ENCODE measurements around the gene C1R.

C1R gene

GRCh38 chr12:7092229-7092985, at the start of gene C1R:
TSS of gene C1R (minus strand) at chr12:7092445. CDS start at chr12:7092388, 57 bp downstream.
- DNase-seq: peak; percentile 81

GRCh38 chr12:7141351-7142005, 49.2 kb upstream of the C1R start:
- no peak for DNase-seq

GRCh38 chr12:7139200-7139599, 47.0 kb upstream of the C1R start:
- no peak for DNase-seq

GRCh38 chr12:7137908-7138307, 45.7 kb upstream of the C1R start:
- no peak for DNase-seq

DNA sequence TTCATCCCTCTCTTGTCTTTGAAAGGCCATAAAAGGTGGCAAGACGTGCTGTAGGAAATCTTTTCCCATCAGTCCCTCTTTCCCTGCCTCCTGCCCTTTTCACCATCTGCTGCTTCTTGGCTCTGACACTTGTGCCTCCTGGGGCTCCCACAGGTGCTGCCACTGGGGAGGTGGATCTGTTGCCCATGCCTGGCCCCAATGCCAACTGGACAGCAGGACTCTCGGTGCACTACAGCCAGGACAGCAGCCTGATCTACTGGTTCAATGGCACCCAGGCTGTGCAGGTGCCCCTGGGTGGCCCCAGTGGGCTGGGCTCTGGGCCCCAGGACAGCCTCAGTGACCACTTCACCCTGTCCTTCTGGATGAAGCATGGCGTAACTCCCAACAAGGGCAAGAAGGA, 44.4 kb upstream of the C1R start:
- no peak for DNase-seq

DNA sequence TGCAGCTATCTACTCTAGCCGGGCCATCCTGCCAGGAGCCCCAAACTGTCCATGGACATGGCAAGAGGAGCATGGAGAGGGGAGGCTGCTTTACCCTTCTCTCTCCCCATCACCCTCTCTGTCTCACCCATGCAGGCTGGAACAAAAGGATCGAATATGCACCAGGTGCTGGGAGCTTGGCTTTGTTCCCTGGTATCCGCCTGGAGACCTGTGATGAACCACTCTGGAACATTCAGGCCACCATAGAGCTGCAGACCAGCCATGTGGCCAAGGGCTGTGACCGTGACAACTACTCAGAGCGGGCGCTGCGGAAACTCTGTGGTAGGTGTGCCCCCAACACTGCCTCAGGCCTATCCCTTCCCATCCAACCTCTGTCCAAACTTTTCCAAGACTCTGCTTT, 43.8 kb upstream of the C1R start:
- DNase-seq: no peak

GRCh38 chr12:7134396-7135166, 42.3 kb upstream of the C1R start:
- DNase-seq: no peak

- peak; percentile 60 for DNase-seq
Observed at GRCh38 chr12:7131502-7131866, 39.2 kb upstream of the C1R start.

DNA sequence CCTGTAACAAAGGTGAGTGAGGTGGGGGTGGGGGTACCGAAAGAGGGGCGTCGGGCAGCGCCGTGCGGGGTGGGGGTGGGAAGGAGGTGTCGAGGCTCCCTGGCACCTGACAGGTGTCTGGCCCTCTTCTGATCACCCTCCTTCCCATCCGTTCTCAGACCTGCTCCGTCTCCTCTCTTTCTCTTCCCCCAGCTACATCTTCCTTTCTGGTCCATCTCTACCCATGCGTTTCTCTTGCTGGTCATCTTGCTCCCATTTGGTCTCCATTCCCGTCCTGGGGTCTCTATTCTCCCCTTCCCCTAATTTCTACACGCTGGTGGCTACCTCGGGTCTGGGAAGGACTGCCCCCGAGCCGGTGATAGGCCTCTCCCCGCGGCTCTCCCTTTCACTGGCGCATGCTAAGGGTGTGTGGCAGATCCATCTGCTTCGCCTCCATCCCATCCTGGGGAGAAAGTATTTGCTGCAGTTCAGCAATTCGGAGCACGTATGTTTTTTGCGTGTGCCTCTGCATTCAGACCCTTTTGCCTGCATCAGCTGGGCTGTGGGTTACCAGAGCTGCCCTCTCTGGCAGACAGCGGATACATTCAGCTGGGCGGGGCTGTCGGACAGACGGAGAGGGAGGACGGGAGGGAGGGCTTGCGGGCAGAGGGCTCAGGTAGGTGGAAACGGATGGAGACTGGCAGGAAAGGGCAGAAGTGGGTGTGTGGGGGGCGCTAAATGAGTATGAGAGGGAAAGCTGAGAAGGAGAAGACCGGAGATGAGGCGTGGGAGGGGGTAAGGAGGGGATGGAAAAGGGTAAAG, 38.7 kb upstream of the C1R start:
- DNase-seq: peak; percentile 89

DNA sequence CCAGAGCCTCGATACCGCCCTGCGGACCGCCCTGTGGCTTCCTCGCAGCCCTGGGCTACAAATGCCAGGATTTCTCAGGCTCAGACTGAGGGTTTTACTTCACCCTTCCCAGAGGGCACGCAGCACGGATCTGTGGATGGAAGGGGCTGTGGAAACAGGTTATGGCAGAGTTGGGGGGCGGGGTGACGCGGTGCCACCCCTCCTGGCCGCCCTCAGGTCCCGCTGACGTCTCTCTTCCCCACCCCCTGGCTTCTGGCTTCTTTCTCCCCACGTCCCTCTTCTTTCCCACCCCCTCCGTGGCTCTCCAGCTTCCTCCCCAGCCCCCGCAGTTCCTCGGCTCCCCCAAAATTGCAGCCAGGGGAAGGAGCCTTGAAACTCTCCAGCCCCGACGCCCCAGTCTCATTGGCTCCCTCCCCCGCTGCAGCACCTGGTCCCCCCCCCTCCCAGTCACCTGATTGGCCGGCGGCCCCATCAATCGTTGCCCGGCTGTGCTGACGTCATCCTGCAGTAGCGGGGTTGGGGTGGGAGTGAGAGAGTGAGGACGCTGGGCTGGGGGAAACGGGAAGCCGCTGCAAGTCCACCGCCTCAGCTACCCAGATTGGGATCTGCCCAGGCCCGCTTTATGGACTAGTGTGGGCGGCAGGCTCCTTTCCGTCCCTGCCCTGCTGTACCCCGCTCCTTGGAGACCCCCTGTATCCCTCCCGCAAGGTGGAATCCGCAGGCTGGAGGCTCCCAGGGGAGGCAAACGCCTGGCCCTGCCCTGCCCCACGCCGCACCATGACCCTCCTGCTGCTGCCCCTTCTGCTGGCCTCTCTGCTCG, 37.8 kb upstream of the C1R start, which contains the start of gene CLSTN3:
CLSTN3 (plus strand) TSS at position 500 of the 820 bp plus-strand sequence; CDS start at position 778, 278 bp downstream.
- peak; percentile 95 for DNase-seq

GRCh38 chr12:7129287-7129871, 37.1 kb upstream of the C1R start:
- peak; percentile 56 for DNase-seq

- peak; percentile 42 for DNase-seq
Observed at GRCh38 chr12:7128681-7129286, 36.5 kb upstream of the C1R start, which contains the start of gene RBP5. TSS of gene RBP5 (minus strand) at chr12:7128889. CDS start at chr12:7128775, 114 bp downstream.

DNA sequence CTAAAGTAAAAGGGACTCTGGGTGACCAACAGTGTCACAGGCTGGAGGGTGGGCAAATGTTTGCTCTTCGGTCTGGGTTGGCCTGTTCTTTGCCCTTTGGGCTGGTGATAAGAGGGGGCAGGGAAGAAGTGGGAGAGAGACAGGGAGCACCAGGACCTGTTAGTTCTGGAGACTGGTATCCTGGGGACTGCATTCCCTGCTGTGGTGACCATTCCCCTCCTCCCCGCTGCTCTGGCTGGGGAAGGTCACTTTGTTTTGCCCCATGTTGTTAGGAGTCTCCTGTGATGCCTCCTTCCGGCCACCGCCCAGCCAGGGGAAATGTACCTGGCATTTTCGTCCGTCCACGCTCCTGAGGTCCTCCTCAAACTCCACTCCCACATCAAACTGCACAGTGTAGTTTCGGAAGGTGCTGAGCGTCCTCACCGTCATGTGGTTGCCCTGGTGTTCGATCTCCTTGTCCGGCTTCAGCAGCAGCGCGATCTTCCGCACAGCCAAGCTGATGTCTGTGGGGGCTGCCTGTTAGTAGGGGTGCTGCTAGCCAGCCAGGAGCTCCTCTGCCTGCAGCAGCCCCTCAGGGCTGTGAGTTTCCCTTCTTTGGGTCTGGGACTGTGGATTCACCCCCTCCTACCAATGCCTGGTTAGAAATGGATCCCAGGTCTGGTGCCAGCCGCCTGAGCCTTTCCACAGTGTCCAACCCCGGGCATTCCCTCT, 35.8 kb upstream of the C1R start:
- DNase-seq: no peak

DNA sequence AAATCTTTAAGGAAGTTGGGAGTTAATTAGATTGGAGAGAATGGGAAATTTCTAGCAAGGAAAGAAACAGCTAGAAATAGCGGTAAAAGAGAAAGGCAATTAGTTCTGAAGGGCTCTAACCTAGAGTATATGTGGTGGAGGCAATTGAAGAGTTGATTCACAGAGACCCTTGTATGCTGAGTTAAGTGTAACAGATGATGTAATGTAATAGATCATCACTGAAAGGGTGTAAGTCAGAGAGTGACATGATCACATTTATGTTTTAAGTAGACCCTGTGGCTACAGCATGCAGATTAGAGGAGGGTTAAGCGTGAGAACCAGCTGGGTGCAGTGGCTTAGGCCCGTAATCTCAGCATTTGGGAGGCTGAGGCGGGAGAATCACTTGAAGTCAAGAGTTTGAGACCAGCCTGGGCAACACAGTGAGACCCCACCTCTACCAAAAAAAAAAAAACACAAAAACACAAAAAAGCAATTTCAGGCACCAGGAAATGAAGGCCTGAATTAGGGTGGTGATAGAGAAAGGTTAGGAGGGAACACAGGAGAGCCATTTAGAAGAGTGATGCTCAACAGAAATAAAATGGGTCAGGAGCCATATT, 33.5 kb upstream of the C1R start:
- no peak for DNase-seq

- no peak for DNase-seq
Observed at GRCh38 chr12:7123806-7124522, 31.7 kb upstream of the C1R start.

DNA sequence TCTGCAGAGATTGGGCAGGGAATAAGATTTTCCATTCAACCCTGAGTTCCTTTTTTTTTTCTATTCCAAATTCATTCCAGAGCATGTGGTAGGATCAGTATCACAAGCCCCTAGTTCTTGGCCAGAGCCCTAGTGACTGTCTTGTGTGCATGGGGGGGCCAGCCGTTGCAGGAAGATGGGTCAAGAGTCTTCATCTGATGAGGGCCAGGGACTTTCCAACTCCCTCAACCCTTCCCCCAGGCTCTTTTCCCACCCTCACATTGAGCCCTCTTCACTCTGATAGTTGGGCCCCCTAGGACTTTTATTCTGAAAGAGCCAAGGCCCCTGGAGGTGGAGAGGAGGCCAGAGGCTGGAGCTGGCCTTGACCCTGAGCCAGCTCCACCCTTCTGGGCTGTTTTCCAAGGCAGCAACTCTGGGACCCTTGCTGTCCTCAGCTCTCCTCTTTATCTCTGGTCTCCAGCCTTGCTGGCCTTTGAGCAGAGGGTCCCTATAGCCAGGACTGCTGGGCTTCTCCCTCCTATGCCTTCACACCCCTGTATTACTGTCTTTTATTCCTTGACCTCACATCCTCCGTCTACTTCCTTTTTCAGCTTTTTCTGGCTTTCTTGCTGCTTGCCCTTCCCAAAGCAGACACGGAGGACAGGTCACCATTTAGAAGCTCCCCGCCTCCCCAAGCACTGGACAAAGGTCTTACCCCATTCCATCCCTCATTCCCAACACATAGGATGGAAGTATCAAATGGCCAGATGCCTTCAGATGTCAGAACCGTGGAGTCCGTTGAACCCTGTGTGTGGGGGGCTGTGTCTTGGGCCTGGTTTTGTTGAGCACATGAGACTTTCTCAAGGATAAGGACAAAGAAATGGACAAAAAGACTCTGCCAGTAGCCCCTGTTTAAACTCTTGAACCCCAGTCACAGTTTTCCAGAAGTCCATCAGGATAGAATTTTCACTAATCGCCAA, 30.8 kb upstream of the C1R start:
- DNase-seq: no peak

- DNase-seq: peak; percentile 33
Observed at GRCh38 chr12:7121324-7121723, 29.1 kb upstream of the C1R start.

- no peak for DNase-seq
Observed at GRCh38 chr12:7120166-7120565, 27.9 kb upstream of the C1R start.

Measured in DMS53 (cell line).